Caco-2 (cell line): ENCODE data around the gene AKAP7. TPM values are rescaled to one million over a fixed set of nuclear protein-coding genes. Genes with fewer than 3 reads are reported as not detected.
A peak's percentile ranks its signal among the peaks of the same experiment; 100 is the strongest.

Experiments used
- BruUV-seq: library from RNA; stranded (reverse); fragments of 400-500 nt; replicated peaks from 2 replicates; lab custom pipeline; 2021; lab: Mats Ljungman, UMichigan
- CTCF ChIA-PET: fragments of 300-600 bp; sonication (Branson Sonifier 250); formaldehyde crosslinking; loops from one replicate; lab custom pipeline; 2022; ENCODE audit warnings: antibody characterized with exemption; lab: Charles Lee
- POLR2A ChIA-PET: fragments of 300-600 bp; sonication (Branson Sonifier 250); formaldehyde crosslinking; loops from one replicate; lab custom pipeline; 2022; ENCODE audit warnings: antibody characterized with exemption; lab: Charles Lee
- DNase-seq, 2 experiments: peaks; one replicate each; pipeline versions ENCODE4 v3.0.0 to v3.0.0-alpha.2; 2020 to 2022
- H3K27me3 ChIP-seq: replicated peaks from 2 replicates; pipeline ENCODE4 v1.6.0; 2011; ENCODE audit warnings: low read length; ENCODE audit not compliant: control insufficient read depth, insufficient read depth
- H3K36me3 ChIP-seq: 2 replicates; pipeline ENCODE4 v1.5.1; 2011; ENCODE audit warnings: low read length; ENCODE audit not compliant: control insufficient read depth, insufficient read depth
- H3K4me1 ChIP-seq: fragments of 250-450 bp; sonication (Bioruptor Pico); 2 replicates; pipeline ENCODE4 v1.5.1; 2020; ENCODE audit warnings: mild to moderate bottlenecking
- H3K4me3 ChIP-seq: 2 replicates; pipeline ENCODE4 v1.5.1; 2011; ENCODE audit warnings: low read depth, mild to moderate bottlenecking, control low read depth, low read length
- H3K9me3 ChIP-seq: fragments of 250-450 bp; sonication (Bioruptor Pico); 2 replicates; pipeline ENCODE4 v1.5.1; 2020; ENCODE audit warnings: mild to moderate bottlenecking, moderate library complexity
- H3K27ac Mint-ChIP-seq: one replicate; pipeline ENCODE4 v1.8.0; 2022; ENCODE audit warnings: mixed read lengths; ENCODE audit not compliant: unreplicated experiment
- H3K27me3 Mint-ChIP-seq: one replicate; pipeline ENCODE4 v1.8.0; 2022; ENCODE audit warnings: mixed read lengths; ENCODE audit not compliant: insufficient read depth, unreplicated experiment
- H3K36me3 Mint-ChIP-seq: one replicate; pipeline ENCODE4 v1.8.0; 2022; ENCODE audit warnings: mild to moderate bottlenecking, mixed read lengths; ENCODE audit not compliant: insufficient read depth, unreplicated experiment
- H3K4me1 Mint-ChIP-seq: one replicate; pipeline ENCODE4 v1.8.0; 2022; ENCODE audit warnings: low read depth, mixed read lengths; ENCODE audit not compliant: unreplicated experiment
- H3K4me3 Mint-ChIP-seq: one replicate; pipeline ENCODE4 v1.8.0; 2022; ENCODE audit warnings: mild to moderate bottlenecking, moderate library complexity, mixed read lengths; ENCODE audit not compliant: unreplicated experiment
- H3K9me3 Mint-ChIP-seq: one replicate; pipeline ENCODE4 v1.8.0; 2022; ENCODE audit warnings: mixed read lengths; ENCODE audit not compliant: unreplicated experiment
- intact Hi-C: fragments of 100-400 bp; cut with micrococcal nuclease; formaldehyde crosslinking; loops from one replicate; pipeline ENCODE4 v1.10.0; 2022; ENCODE audit not compliant: unreplicated experiment
- total RNA-seq: library from RNA; stranded (reverse); gene quantifications from 2 replicates; pipeline ENCODE4 v1.2.3, GENCODE V29; 2022
- TF ChIP-seq, protein P1 (sequence below), 2 experiments: fragments of 200-600 bp in 1 of 2; IDR thresholded peaks; 1 replicate in 1 of 2; 2 replicates in 1 of 2; pipeline versions ENCODE4 v1.5.1 to v1.8.0; 2011 to 2022; ENCODE audit warnings: antibody characterized with exemption in 1 of 2, control low read depth in 1 of 2, inconsistent platforms in 1 of 2, low read depth in 1 of 2, low read length in 1 of 2, mild to moderate bottlenecking in 1 of 2, moderate library complexity in 1 of 2; ENCODE audit not compliant: insufficient read depth in 1 of 2, severe bottlenecking in 1 of 2, unreplicated experiment in 1 of 2

Gene AKAP7
- total RNA-seq, 1 experiment from 2014 or later = 5.6 TPM

GRCh38 chr6:131124336-131125071, 10.8 kb upstream of the AKAP7 start:
- H3K4me1 Mint-ChIP-seq = peaks cover 11% of the 10 kb centered on the region
- BruUV-seq = no TSS peak
- DNase-seq = peak in 1 of 2 experiments; percentile 31
- no peaks in the 10 kb centered on the region for H3K36me3 Mint-ChIP-seq
- H3K4me1 ChIP-seq = peaks cover 4% of the 10 kb centered on the region; the same call in 1 of the 2 replicates
- TF ChIP-seq, protein P1, sequence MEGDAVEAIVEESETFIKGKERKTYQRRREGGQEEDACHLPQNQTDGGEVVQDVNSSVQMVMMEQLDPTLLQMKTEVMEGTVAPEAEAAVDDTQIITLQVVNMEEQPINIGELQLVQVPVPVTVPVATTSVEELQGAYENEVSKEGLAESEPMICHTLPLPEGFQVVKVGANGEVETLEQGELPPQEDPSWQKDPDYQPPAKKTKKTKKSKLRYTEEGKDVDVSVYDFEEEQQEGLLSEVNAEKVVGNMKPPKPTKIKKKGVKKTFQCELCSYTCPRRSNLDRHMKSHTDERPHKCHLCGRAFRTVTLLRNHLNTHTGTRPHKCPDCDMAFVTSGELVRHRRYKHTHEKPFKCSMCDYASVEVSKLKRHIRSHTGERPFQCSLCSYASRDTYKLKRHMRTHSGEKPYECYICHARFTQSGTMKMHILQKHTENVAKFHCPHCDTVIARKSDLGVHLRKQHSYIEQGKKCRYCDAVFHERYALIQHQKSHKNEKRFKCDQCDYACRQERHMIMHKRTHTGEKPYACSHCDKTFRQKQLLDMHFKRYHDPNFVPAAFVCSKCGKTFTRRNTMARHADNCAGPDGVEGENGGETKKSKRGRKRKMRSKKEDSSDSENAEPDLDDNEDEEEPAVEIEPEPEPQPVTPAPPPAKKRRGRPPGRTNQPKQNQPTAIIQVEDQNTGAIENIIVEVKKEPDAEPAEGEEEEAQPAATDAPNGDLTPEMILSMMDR (IDR thresholded peaks at IDR 0.05; ENCODE audit: insufficient read depth in 1 of 2, low read depth in 1 of 2, low read length in 1 of 2, severe bottlenecking in 1 of 2, unreplicated experiment in 1 of 2) = no peak
- ChIA-PET POLR2A (no interaction called here), CTCF (no interaction called here)
- H3K27me3 ChIP-seq = no peaks in the 10 kb centered on the region
- H3K27me3 Mint-ChIP-seq = no peaks in the 10 kb centered on the region
- intact Hi-C loops = no loop called here
- H3K27ac Mint-ChIP-seq = no peak overlapping the region
- H3K9me3 ChIP-seq = no peaks in the 10 kb centered on the region
- H3K4me3 ChIP-seq = no peak overlapping the region
- H3K4me3 Mint-ChIP-seq = no peak overlapping the region
- no peaks in the 10 kb centered on the region for H3K36me3 ChIP-seq
- no peaks in the 10 kb centered on the region for H3K9me3 Mint-ChIP-seq

GRCh38 chr6:131125431-131125830, 9.8 kb upstream of the AKAP7 start:
- TF ChIP-seq, protein P1 (IDR thresholded peaks at IDR 0.05; ENCODE audit: insufficient read depth in 1 of 2, low read depth in 1 of 2, low read length in 1 of 2, severe bottlenecking in 1 of 2, unreplicated experiment in 1 of 2) = no peak
- Mint-ChIP-seq H3K27me3 (no peaks in the 10 kb centered on the region), H3K9me3 (no peaks in the 10 kb centered on the region), H3K4me1 (peaks cover 11% of the 10 kb centered on the region), H3K27ac (no peak overlapping the region), H3K4me3 (no peak overlapping the region), H3K36me3 (no peaks in the 10 kb centered on the region)
- no peak for DNase-seq
- no TSS peak for BruUV-seq
- POLR2A ChIA-PET = no interaction called here
- no peak overlapping the region for H3K4me3 ChIP-seq
- H3K36me3 ChIP-seq = no peaks in the 10 kb centered on the region
- peaks cover 4% of the 10 kb centered on the region; the same call in 1 of the 2 replicates for H3K4me1 ChIP-seq
- intact Hi-C loops = no loop called here
- no peaks in the 10 kb centered on the region for H3K9me3 ChIP-seq
- no peaks in the 10 kb centered on the region for H3K27me3 ChIP-seq
- CTCF ChIA-PET = no interaction called here

- peaks cover 8% of the 10 kb centered on the region; the same call in 1 of the 2 replicates for H3K4me1 ChIP-seq
- BruUV-seq = no TSS peak
- TF ChIP-seq, protein P1 (IDR thresholded peaks at IDR 0.05; ENCODE audit: insufficient read depth in 1 of 2, low read depth in 1 of 2, low read length in 1 of 2, severe bottlenecking in 1 of 2, unreplicated experiment in 1 of 2) = no peak
- Mint-ChIP-seq H3K4me3 (no peak overlapping the region), H3K9me3 (no peaks in the 10 kb centered on the region), H3K27me3 (no peaks in the 10 kb centered on the region), H3K27ac (no peak overlapping the region), H3K36me3 (no peaks in the 10 kb centered on the region), H3K4me1 (no peaks in the 10 kb centered on the region)
- no peaks in the 10 kb centered on the region for H3K9me3 ChIP-seq
- intact Hi-C loops = no loop called here
- no peak for DNase-seq
- H3K36me3 ChIP-seq = no peaks in the 10 kb centered on the region
- ChIA-PET CTCF (no interaction called here), POLR2A (no interaction called here)
- H3K4me3 ChIP-seq = no peak overlapping the region
- no peaks in the 10 kb centered on the region for H3K27me3 ChIP-seq
Observed at GRCh38 chr6:131129689-131130553, 5.3 kb upstream of the AKAP7 start.
